HFFc6 (cell line): ENCODE measurements around the gene TSPYL2. TPM values are rescaled to one million over a fixed set of nuclear protein-coding genes. Genes with fewer than 3 reads are reported as not detected.

Experiments
- DNase-seq: peaks from one replicate; pipeline ENCODE4 v3.0.0-alpha.2; 2018
- H3K27ac Mint-ChIP-seq: 2 replicates; pipeline ENCODE4 v1.8.0; 2020; ENCODE audit warnings: mild to moderate bottlenecking, mixed read lengths
- H3K27me3 Mint-ChIP-seq: 2 replicates; pipeline ENCODE4 v1.8.0; 2021; ENCODE audit warnings: mild to moderate bottlenecking, moderate library complexity, mixed read lengths; ENCODE audit not compliant: insufficient read depth
- H3K36me3 Mint-ChIP-seq: 2 replicates; pipeline ENCODE4 v1.8.0; 2021; ENCODE audit warnings: low read depth, mixed read lengths
- H3K4me1 Mint-ChIP-seq: 2 replicates; pipeline ENCODE4 v1.8.0; 2020; ENCODE audit warnings: low read depth, mixed read lengths
- H3K4me3 Mint-ChIP-seq: 2 replicates; pipeline ENCODE4 v1.8.0; 2020; ENCODE audit warnings: mild to moderate bottlenecking, moderate library complexity, mixed read lengths
- H3K9me3 Mint-ChIP-seq: 2 replicates; pipeline ENCODE4 v1.8.0; 2020; ENCODE audit warnings: mild to moderate bottlenecking, mixed read lengths
- CTCF ChIP-seq: fragments of 200-600 bp; sonication (generic); IDR thresholded peaks from 2 replicates; pipeline ENCODE4 v1.5.0; 2021; ENCODE audit warnings: antibody characterized with exemption, mild to moderate bottlenecking
- total RNA-seq, 6 experiments: library from RNA; stranded (reverse); fragmentation: NEBNext Ultra II Directional; extraction: Animal tissue kit (Norgen Biotek cat#: 25700); gene quantifications; 2 replicates in 1 of 6; 3 replicates in 5 of 6; pipeline ENCODE4 v1.2.3, GENCODE V29; 2021

The TSPYL2 gene
- total RNA-seq, 6 experiments from 2014 or later = 20.9 to 26.7 (median 22.3) TPM

DNA sequence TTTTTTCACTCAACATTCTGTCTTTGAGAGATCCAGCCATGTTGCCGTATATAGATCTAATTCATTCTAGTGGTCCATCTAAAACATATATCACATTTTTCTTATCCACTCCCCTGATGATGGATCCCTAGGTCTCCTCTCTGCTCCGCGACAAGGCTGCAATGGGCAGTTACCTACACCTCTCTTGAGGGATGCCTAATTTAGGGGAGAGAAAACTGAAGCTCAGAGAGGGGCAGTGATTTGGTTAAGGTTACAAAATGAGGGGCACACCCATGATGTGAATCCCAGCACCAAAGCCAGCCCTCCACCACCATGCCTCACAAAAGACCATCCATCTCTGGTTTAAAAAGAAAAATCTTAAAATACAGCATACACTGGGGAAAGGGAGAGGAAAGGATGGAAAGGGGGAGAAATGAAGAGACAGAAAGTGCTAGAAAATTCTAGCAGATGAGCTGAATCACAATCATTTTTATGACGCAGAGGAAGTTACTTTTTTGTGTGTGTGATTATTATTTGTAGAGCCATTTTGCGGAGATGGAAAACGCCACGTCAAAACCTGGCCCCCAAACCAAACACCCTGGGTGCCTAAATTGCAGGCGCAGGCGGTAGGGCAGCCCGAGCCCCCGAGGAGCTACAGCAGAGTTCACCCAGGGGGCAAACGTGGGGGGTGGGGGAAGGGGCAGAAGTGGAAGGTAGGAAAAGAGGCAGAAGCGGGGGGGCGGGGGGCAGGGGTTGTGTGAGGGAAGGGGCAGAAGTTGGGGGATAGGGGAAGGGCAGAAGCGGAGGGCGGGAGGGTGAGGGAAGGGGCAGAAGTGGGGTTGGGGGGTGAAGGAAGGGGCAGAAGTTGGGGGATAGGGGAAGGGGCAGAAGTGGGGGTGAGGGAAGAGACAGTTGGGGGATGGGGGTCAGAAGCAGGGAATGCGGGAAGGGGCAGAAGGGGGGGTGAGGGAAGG lies 1.3 kb upstream of the TSPYL2 start:
- TF ChIP-seq CTCF = no peak
- H3K4me3 Mint-ChIP-seq = peak overlapping the region; percentile 81

GRCh38 chrX:53082773-53083616 lies 828 bp downstream of the TSPYL2 start:
- no peak for DNase-seq
- H3K27ac Mint-ChIP-seq = peak overlapping the region; percentile 60
- peaks cover 12% of the 10 kb centered on the region for H3K36me3 Mint-ChIP-seq
- H3K9me3 Mint-ChIP-seq = no peaks in the 10 kb centered on the region
- peaks cover 4% of the 10 kb centered on the region for H3K27me3 Mint-ChIP-seq
- peaks cover 38% of the 10 kb centered on the region for H3K4me1 Mint-ChIP-seq
- peak overlapping the region; percentile 95 for H3K4me3 Mint-ChIP-seq
- TF ChIP-seq CTCF = no peak

More for the DNA sequence above, 1.3 kb upstream of the TSPYL2 start:
- Mint-ChIP-seq H3K9me3 (no peaks in the 10 kb centered on the region), H3K27me3 (peaks cover 4% of the 10 kb centered on the region), H3K36me3 (peaks cover 12% of the 10 kb centered on the region), H3K27ac (peak overlapping the region; percentile 96), H3K4me1 (peaks cover 32% of the 10 kb centered on the region)
- DNase-seq = no peak

DNA sequence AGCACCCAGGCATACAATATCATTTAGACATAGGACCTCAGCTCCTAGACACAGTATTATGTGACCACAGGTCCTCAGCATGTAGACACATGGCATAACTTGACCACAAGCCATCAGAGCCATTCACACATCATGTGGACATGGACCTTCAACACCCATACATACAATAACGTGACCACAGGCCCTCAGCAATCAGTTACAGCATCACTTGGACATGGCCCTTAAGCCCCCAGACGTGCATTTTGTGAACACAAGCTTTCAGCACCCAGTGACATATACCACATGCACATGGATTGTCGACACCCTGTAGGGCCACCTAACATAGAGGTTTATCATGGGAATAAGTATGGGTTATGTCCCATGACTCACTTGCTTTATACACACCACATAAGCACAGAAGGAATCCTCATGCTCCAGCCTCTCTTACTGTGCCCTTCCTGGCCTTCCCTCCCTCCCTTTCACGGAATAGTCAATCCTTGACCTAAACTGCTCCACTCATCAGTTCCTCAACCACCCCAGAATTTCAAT lies 1.9 kb downstream of the TSPYL2 start:
- peaks cover 12% of the 10 kb centered on the region for H3K36me3 Mint-ChIP-seq

DNA sequence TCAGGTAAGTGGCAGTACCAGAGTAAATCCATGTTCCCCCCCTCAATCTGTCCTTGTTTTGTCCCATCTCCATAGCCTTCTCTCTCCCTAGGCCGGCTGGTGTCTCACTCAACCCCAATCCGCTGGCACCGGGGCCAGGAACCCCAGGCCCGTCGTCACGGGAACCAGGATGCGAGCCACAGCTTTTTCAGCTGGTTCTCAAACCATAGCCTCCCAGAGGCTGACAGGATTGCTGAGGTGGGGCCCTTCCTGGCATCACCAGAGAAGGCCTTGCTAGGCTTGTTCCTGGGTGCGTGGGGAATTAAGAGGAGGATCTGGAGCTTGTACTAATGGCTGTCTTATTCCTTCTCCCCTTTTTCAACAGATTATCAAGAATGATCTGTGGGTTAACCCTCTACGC lies 2.7 kb downstream of the TSPYL2 start:
- no peak overlapping the region for H3K27ac Mint-ChIP-seq
- H3K36me3 Mint-ChIP-seq = peaks cover 12% of the 10 kb centered on the region
- H3K27me3 Mint-ChIP-seq = peaks cover 4% of the 10 kb centered on the region
- no peak overlapping the region for H3K4me3 Mint-ChIP-seq
- no peaks in the 10 kb centered on the region for H3K9me3 Mint-ChIP-seq
- TF ChIP-seq CTCF = no peak
- no peak for DNase-seq
- H3K4me1 Mint-ChIP-seq = peaks cover 50% of the 10 kb centered on the region

More for the DNA sequence above, 1.9 kb downstream of the TSPYL2 start:
- no peak for TF ChIP-seq CTCF
- Mint-ChIP-seq H3K27me3 (peaks cover 4% of the 10 kb centered on the region), H3K9me3 (no peaks in the 10 kb centered on the region), H3K4me1 (peaks cover 49% of the 10 kb centered on the region), H3K27ac (peak overlapping the region; percentile 50), H3K4me3 (peak overlapping the region; percentile 95)
- DNase-seq = no peak

GRCh38 chrX:53085661-53086229 lies 3.6 kb downstream of the TSPYL2 start:
- DNase-seq = no peak
- peaks cover 12% of the 10 kb centered on the region for H3K36me3 Mint-ChIP-seq
- peaks cover 4% of the 10 kb centered on the region for H3K27me3 Mint-ChIP-seq
- H3K9me3 Mint-ChIP-seq = no peaks in the 10 kb centered on the region
- peaks cover 45% of the 10 kb centered on the region for H3K4me1 Mint-ChIP-seq
- no peak overlapping the region for H3K4me3 Mint-ChIP-seq
- no peak overlapping the region for H3K27ac Mint-ChIP-seq
- TF ChIP-seq CTCF = no peak
